GM12878 (cell line): Measurements from ENCODE around the gene SUGP1. TPM values are rescaled to one million over a fixed set of nuclear protein-coding genes. Genes with fewer than 3 reads are reported as not detected.

Experiments
- ATAC-seq: fragments of 200-7000 bp; cut with Tn5 transposase; 3 replicates; pipeline ENCODE4 v1.9.1; 2020; ENCODE audit warnings: mild to moderate bottlenecking, moderate library complexity
- BruUV-seq: library from RNA; stranded (reverse); fragments of 400-500 nt; replicated peaks from 2 replicates; lab custom pipeline; 2021; lab: Mats Ljungman, UMichigan
- CTCF ChIA-PET: fragments of 300-600 bp; sonication (Branson Sonifier 250); formaldehyde crosslinking; extraction: SDS; loops from one replicate; lab custom pipeline; 2021; ENCODE audit warnings: inconsistent platforms; lab: Yijun Ruan, JAX
- POLR2A ChIA-PET: fragments of 350-600 bp; formaldehyde crosslinking; extraction: SDS; loops from one replicate; lab custom pipeline; 2021; ENCODE audit warnings: inconsistent platforms; lab: Charles Lee
- RAD21 ChIA-PET: fragments of 300-600 bp; sonication (Branson Sonifier 250); formaldehyde crosslinking; loops from one replicate; lab custom pipeline; 2023; ENCODE audit warnings: antibody characterized with exemption; ENCODE audit not compliant: unreplicated experiment; lab: Charles Lee
- SMC1A ChIA-PET: fragments of 300-600 bp; sonication (Branson Sonifier 250); formaldehyde crosslinking; loops from one replicate; lab custom pipeline; 2023; ENCODE audit not compliant: unreplicated experiment, uncharacterized antibody; lab: Charles Lee
- DNase-seq: peaks from one replicate; pipeline ENCODE4 v3.0.0-alpha.2; 2011; ENCODE audit warnings: low read depth, low spot score
- FAIRE-seq: peaks from 3 replicates; lab custom pipeline; 2011; peaks lifted over from hg19 to GRCh38; lab: Jason Lieb, UNC
- H2AFZ ChIP-seq: 2 replicates; pipeline ENCODE4 v1.6.0; 2011; ENCODE audit warnings: low read depth, low read length, control low read depth; ENCODE audit not compliant: control insufficient read depth
- H3K27ac ChIP-seq: 2 replicates; pipeline ENCODE4 v1.5.1; 2011; ENCODE audit warnings: control low read depth; ENCODE audit not compliant: control insufficient read depth, insufficient read depth
- H3K27me3 ChIP-seq, 2 experiments: replicated peaks in 1 of 2; 2 replicates each; pipeline versions ENCODE4 v1.6.0 to v1.6.1; 2011; ENCODE audit warnings: low read length in 1 of 2; ENCODE audit not compliant: control insufficient read depth in 2 of 2, insufficient read depth in 2 of 2
- H3K36me3 ChIP-seq, 2 experiments: 2 replicates each; pipeline ENCODE4 v1.5.1; 2011; ENCODE audit warnings: low read length in 1 of 2; ENCODE audit not compliant: control insufficient read depth in 2 of 2, insufficient read depth in 2 of 2
- H3K4me1 ChIP-seq: 2 replicates; pipeline ENCODE4 v1.6.1; 2011; ENCODE audit warnings: mild to moderate bottlenecking, low read length, moderate library complexity, mixed read lengths; ENCODE audit not compliant: control insufficient read depth, insufficient read depth
- H3K4me2 ChIP-seq: 2 replicates; pipeline ENCODE4 v1.6.0; 2011; ENCODE audit warnings: control low read depth; ENCODE audit not compliant: control insufficient read depth, insufficient read depth
- H3K4me3 ChIP-seq: fragments of 200-600 bp; sonication (generic); 2 replicates; pipeline ENCODE4 v1.5.1; 2016
- H3K79me2 ChIP-seq: 2 replicates; pipeline ENCODE4 v1.6.0; 2011; ENCODE audit warnings: low read length; ENCODE audit not compliant: control insufficient read depth, insufficient read depth
- H3K9ac ChIP-seq: 2 replicates; pipeline ENCODE4 v1.8.0; 2011; ENCODE audit warnings: low read length, control low read depth, mixed read lengths; ENCODE audit not compliant: control insufficient read depth, insufficient read depth
- H3K9me3 ChIP-seq: replicated peaks from 3 replicates; pipeline ENCODE4 v1.5.1; 2011; ENCODE audit warnings: mild to moderate bottlenecking, low read length; ENCODE audit not compliant: control insufficient read depth, insufficient read depth
- H4K20me1 ChIP-seq: 2 replicates; pipeline ENCODE4 v1.6.0; 2011; ENCODE audit not compliant: control insufficient read depth, insufficient read depth
- DPF2 ChIP-seq: fragments of 450-650 bp; IDR thresholded peaks from 2 replicates; pipeline ENCODE4 v1.6.1; 2017; ENCODE audit warnings: mild to moderate bottlenecking
- ELK1 ChIP-seq: IDR thresholded peaks from 2 replicates; pipeline ENCODE4 v1.6.1; 2012; ENCODE audit warnings: low read depth, low read length, improper control_type of control experiment
- IKZF2 ChIP-seq, 2 experiments: fragments of 450-650 bp; IDR thresholded peaks; 2 replicates each; pipeline ENCODE4 v1.6.1; 2017; ENCODE audit warnings: mild to moderate bottlenecking in 2 of 2, moderate library complexity in 2 of 2
- JUND ChIP-seq: IDR thresholded peaks from 2 replicates; pipeline ENCODE4 v1.6.1; 2012; ENCODE audit warnings: low read depth, mild to moderate bottlenecking, low read length, improper control_type of control experiment, moderate library complexity
- NR2C2 ChIP-seq: IDR thresholded peaks from 2 replicates; pipeline ENCODE4 v1.6.1; 2011; ENCODE audit warnings: borderline replicate concordance, low read depth; ENCODE audit not compliant: control insufficient read depth, insufficient read length
- POLR2AphosphoS5 ChIP-seq: IDR thresholded peaks from 2 replicates; pipeline ENCODE4 v1.6.1; 2011; ENCODE audit warnings: mild to moderate bottlenecking, low read length, inconsistent platforms
- SREBF1 ChIP-seq: IDR thresholded peaks from 2 replicates; pipeline ENCODE4 v1.6.1; 2012; ENCODE audit warnings: mild to moderate bottlenecking, low read length
- WGBS: methylation state at CpG from one replicate; pipeline ENCODE4 v1.1.6; 2016; ENCODE audit warnings: low lambda C conversion rate; ENCODE audit not compliant: insufficient replicate concordance, insufficient coverage; ENCODE audit errors: missing lambda C conversion rate; 5-methylcytosine and 5-hydroxymethylcytosine counted together
- in situ Hi-C: fragments of 300-500 bp; cut with MboI; formaldehyde crosslinking; loops from 9 replicates; pipeline ENCODE4 v1.14.3; 2018; ENCODE audit warnings: mixed read lengths
- intact Hi-C: fragments of 100-400 bp; cut with micrococcal nuclease; formaldehyde crosslinking; loops from one replicate; pipeline ENCODE4 v1.14.2; 2022; ENCODE audit not compliant: unreplicated experiment
- polyA plus RNA-seq, 11 experiments: library from polyadenylated mRNA; depleted of rRNA in 4 of 11; unstranded in 6 of 11; stranded (reverse) in 5 of 11; fragments of >200 nt; fragmentation: Nextera tagmentation in 4 of 11; fragmentation: Illumina TruSeq in 1 of 11; extraction: Ambion mirVana in 4 of 11; extraction: Trizol in 1 of 11; gene quantifications; 1 replicate in 1 of 11; 2 replicates in 10 of 11; pipeline versions ENCODE4 v1.2.1 to v1.2.3, GENCODE V29; 2011 to 2016; ENCODE audit warnings: inconsistent platforms in 2 of 11, missing spikeins in 2 of 11, low read depth in 1 of 11
- total RNA-seq, 4 experiments: library from RNA; depleted of rRNA in 3 of 4; stranded (reverse); fragments of >200 nt in 3 of 4; fragmentation: Illumina TruSeq in 1 of 4; extraction: Trizol in 1 of 4; gene quantifications; 2 replicates each; pipeline versions ENCODE4 v1.2.1 to v1.2.3, GENCODE V29; 2013 to 2021

Gene SUGP1
- total and polyA plus RNA-seq, 10 of the 15 experiments (the other 5 are each of a cell fraction or from before 2014, with no cell fraction given): 1.6 to 70.2 (median 38.4) TPM

GRCh38 chr19:19236173-19236572, 84.1 kb downstream of the SUGP1 start:
- H4K20me1 ChIP-seq: no peaks in the 10 kb centered on the region
- SMC1A ChIA-PET: interaction anchor here (1.0 kb wide), 1 partner anchor 11 kb away, joined by 4 read pairs; no protein-coding TSS in a partner anchor
- no peak overlapping the region for H3K4me2 ChIP-seq
- RAD21 ChIA-PET: no interaction called here
- H3K9ac ChIP-seq: no peak overlapping the region
- H3K27me3 ChIP-seq: no peaks in the 10 kb centered on the region; a peak in 1 of 4 replicates
- POLR2A ChIA-PET: no interaction called here
- in situ Hi-C loops: no loop called here
- H3K27ac ChIP-seq: no peak overlapping the region
- intact Hi-C loops: no loop called here
- TF ChIP-seq ELK1: no peak
- TF ChIP-seq DPF2: no peak
- no peak for TF ChIP-seq JUND
- no peak for FAIRE-seq
- no peaks in the 10 kb centered on the region for H3K4me1 ChIP-seq
- no peak for ATAC-seq
- peaks cover 11% of the 10 kb centered on the region; the same call in 2 of the 3 replicates for H3K9me3 ChIP-seq
- CTCF ChIA-PET: no interaction called here
- H3K79me2 ChIP-seq: no peaks in the 10 kb centered on the region
- no peak for DNase-seq
- H3K4me3 ChIP-seq: no peak overlapping the region
- no peak overlapping the region for H2AFZ ChIP-seq
- no TSS peak for BruUV-seq
- H3K36me3 ChIP-seq: no peaks in the 10 kb centered on the region

GRCh38 chr19:19234220-19234816, 86.0 kb downstream of the SUGP1 start:
- no peaks in the 10 kb centered on the region for H3K36me3 ChIP-seq
- no peak overlapping the region for H3K4me2 ChIP-seq
- H3K9me3 ChIP-seq: peaks cover 11% of the 10 kb centered on the region; the same call in 2 of the 3 replicates
- no TSS peak for BruUV-seq
- no peaks in the 10 kb centered on the region; a peak in 1 of 4 replicates for H3K27me3 ChIP-seq
- no peak overlapping the region for H3K9ac ChIP-seq
- WGBS: 42% methylated on average over 2 of the region's 2 CpGs
- TF ChIP-seq NR2C2 (no peak), IKZF2 (IDR thresholded peaks at IDR 0.05) (no peak), SREBF1 (no peak), POLR2AphosphoS5 (no peak)
- TF ChIP-seq, all 136 proteins: peak for 0
- Histone ChIP-seq H3K27ac (no peak overlapping the region), H2AFZ (no peak overlapping the region), H3K4me3 (no peak overlapping the region), H4K20me1 (no peaks in the 10 kb centered on the region), H3K79me2 (no peaks in the 10 kb centered on the region), H3K4me1 (no peaks in the 10 kb centered on the region)
- DNase-seq (no peak), FAIRE-seq (no peak), ATAC-seq (no peak)
- CTCF ChIA-PET: interaction anchor here (0.6 to 1.1 kb wide), 3 partner anchors 9 to 137 kb away, joined by 3 read pairs; no protein-coding TSS in a partner anchor
- POLR2A ChIA-PET: interaction anchor here (0.6 to 0.8 kb wide), 2 partner anchors 25 to 551 kb away, joined by 3 read pairs; no protein-coding TSS in a partner anchor
- intact Hi-C loops (no loop called here), in situ Hi-C loops (no loop called here)
- RAD21 ChIA-PET: no interaction called here
- SMC1A ChIA-PET: interaction anchor here (1.0 kb wide), 1 partner anchor 61 kb away, joined by 3 read pairs; no protein-coding TSS in a partner anchor
